CD4-positive, alpha-beta memory T cell (primary cell): ENCODE data around the gene RRP1. TPM values are rescaled to one million over a fixed set of nuclear protein-coding genes. Genes with fewer than 3 reads are reported as not detected.

Experiments
- CTCF ChIA-PET: fragments of 350-600 bp; sonication (Branson Sonifier 250); formaldehyde crosslinking; loops from one replicate; lab custom pipeline; 2021; ENCODE audit warnings: inconsistent platforms; ENCODE audit not compliant: partially characterized antibody; lab: Charles Lee
- POLR2A ChIA-PET: fragments of 350-600 bp; sonication (Branson Sonifier 250); formaldehyde crosslinking; loops from one replicate; lab custom pipeline; 2021; ENCODE audit not compliant: partially characterized antibody; lab: Charles Lee
- DNase-seq, 5 donors: peaks; one replicate each; pipeline versions ENCODE4 v3.0.0 to v3.0.0-alpha.2; 2020 to 2022; ENCODE audit warnings: mixed read lengths in 1 of 5
- H3K27ac ChIP-seq: one replicate; pipeline ENCODE4 v1.7.0; 2013; ENCODE audit warnings: low read depth, low read length
- H3K27me3 ChIP-seq: 2 replicates; pipeline ENCODE4 v1.7.0; 2013; ENCODE audit warnings: mild to moderate bottlenecking, low read length, moderate library complexity; ENCODE audit not compliant: insufficient read depth
- H3K36me3 ChIP-seq: 2 replicates; pipeline ENCODE4 v1.7.0; 2013; ENCODE audit warnings: mild to moderate bottlenecking, low read length, moderate library complexity; ENCODE audit not compliant: insufficient read depth
- H3K4me1 ChIP-seq: 2 replicates; pipeline ENCODE4 v1.7.0; 2013; ENCODE audit warnings: mild to moderate bottlenecking, low read length, moderate library complexity; ENCODE audit not compliant: insufficient read depth
- H3K4me3 ChIP-seq, 2 donors: one replicate each; pipeline ENCODE4 v1.7.0; 2013; ENCODE audit warnings: low read length in 2 of 2, mild to moderate bottlenecking in 1 of 2
- H3K9me3 ChIP-seq, 2 donors: one replicate each; pipeline ENCODE4 v1.7.0; 2013; ENCODE audit warnings: low read length in 2 of 2, control low read depth in 1 of 2; ENCODE audit not compliant: control insufficient read depth in 1 of 2
- H3K27ac Mint-ChIP-seq, 7 donors: one replicate each; pipeline ENCODE4 v1.8.0; 2020 to 2021; ENCODE audit warnings: mixed read lengths in 7 of 7, mild to moderate bottlenecking in 6 of 7, inconsistent platforms in 3 of 7, moderate library complexity in 3 of 7
- H3K27me3 Mint-ChIP-seq, 2 donors: one replicate each; pipeline ENCODE4 v1.8.0; 2020 to 2021; ENCODE audit warnings: mixed read lengths in 2 of 2
- H3K36me3 Mint-ChIP-seq, 2 donors: one replicate each; pipeline ENCODE4 v1.8.0; 2020 to 2021; ENCODE audit warnings: mixed read lengths in 2 of 2, inconsistent platforms in 1 of 2, mild to moderate bottlenecking in 1 of 2
- H3K4me1 Mint-ChIP-seq, 4 donors: one replicate each; pipeline ENCODE4 v1.8.0; 2020 to 2021; ENCODE audit warnings: mixed read lengths in 4 of 4, mild to moderate bottlenecking in 1 of 4
- H3K4me3 Mint-ChIP-seq, 8 donors: one replicate each; pipeline ENCODE4 v1.8.0; 2020 to 2021; ENCODE audit warnings: mixed read lengths in 8 of 8, mild to moderate bottlenecking in 7 of 8, moderate library complexity in 6 of 8, inconsistent platforms in 3 of 8
- H3K9me3 Mint-ChIP-seq, 8 donors: one replicate each; pipeline ENCODE4 v1.8.0; 2020 to 2021; ENCODE audit warnings: mixed read lengths in 8 of 8, mild to moderate bottlenecking in 5 of 8, inconsistent platforms in 3 of 8, moderate library complexity in 1 of 8
- intact Hi-C: fragments of 100-400 bp; cut with micrococcal nuclease; formaldehyde crosslinking; loops from one replicate; pipeline ENCODE4 v1.15.1; 2023
- polyA plus RNA-seq, 2 donors: library from polyadenylated mRNA; unstranded; fragments of 300-500 nt; fragmentation: Illumina TruSeq; gene quantifications; one replicate each; pipeline ENCODE4 v1.2.3, GENCODE V29; 2021
- total RNA-seq, 2 experiments: library from RNA; stranded (reverse); gene quantifications; one replicate each; pipeline ENCODE4 v1.2.3, GENCODE V29; 2021

Gene RRP1
- total and polyA plus RNA-seq, 4 experiments from 2014 or later, result 13.5 to 27.7 (median 23.8) TPM

- Mint-ChIP-seq H3K4me1 (no peaks in the 10 kb centered on the region), H3K27me3 (no peaks in the 10 kb centered on the region), H3K27ac (no peak overlapping the region), H3K9me3 (peaks cover 0 to 3% (median 0%) of the 10 kb centered on the region in 8 donors), H3K36me3 (peaks cover 10 to 38% of the 10 kb centered on the region in 2 donors), H3K4me3 (no peak overlapping the region)
- POLR2A ChIA-PET, result no interaction called here
- H3K36me3 ChIP-seq, result peaks cover 34% of the 10 kb centered on the region
- CTCF ChIA-PET, result no interaction called here
- no peak for DNase-seq
- H3K27me3 ChIP-seq, result no peaks in the 10 kb centered on the region
- intact Hi-C loops, result no loop called here
- H3K4me1 ChIP-seq, result no peaks in the 10 kb centered on the region
- no peak overlapping the region for H3K4me3 ChIP-seq
- no peaks in the 10 kb centered on the region for H3K9me3 ChIP-seq
- no peak overlapping the region for H3K27ac ChIP-seq
These were observed 36.0 kb upstream of the RRP1 start for GRCh38 chr21:43753439-43753799.

GRCh38 chr21:43754948-43755781 lies 34.2 kb upstream of the RRP1 start:
- ChIA-PET CTCF (no interaction called here), POLR2A (no interaction called here)
- Mint-ChIP-seq H3K4me1 (no peaks in the 10 kb centered on the region), H3K27me3 (no peaks in the 10 kb centered on the region), H3K4me3 (no peak overlapping the region), H3K9me3 (peaks cover 0 to 3% (median 0%) of the 10 kb centered on the region in 8 donors), H3K36me3 (peaks cover 10 to 39% of the 10 kb centered on the region in 2 donors), H3K27ac (no peak overlapping the region)
- Histone ChIP-seq H3K4me3 (no peak overlapping the region), H3K9me3 (no peaks in the 10 kb centered on the region), H3K4me1 (no peaks in the 10 kb centered on the region), H3K36me3 (peaks cover 36% of the 10 kb centered on the region), H3K27ac (no peak overlapping the region), H3K27me3 (no peaks in the 10 kb centered on the region)
- DNase-seq, result peak in 1 of 5 donors; percentile 15
- intact Hi-C loops, result no loop called here

DNA sequence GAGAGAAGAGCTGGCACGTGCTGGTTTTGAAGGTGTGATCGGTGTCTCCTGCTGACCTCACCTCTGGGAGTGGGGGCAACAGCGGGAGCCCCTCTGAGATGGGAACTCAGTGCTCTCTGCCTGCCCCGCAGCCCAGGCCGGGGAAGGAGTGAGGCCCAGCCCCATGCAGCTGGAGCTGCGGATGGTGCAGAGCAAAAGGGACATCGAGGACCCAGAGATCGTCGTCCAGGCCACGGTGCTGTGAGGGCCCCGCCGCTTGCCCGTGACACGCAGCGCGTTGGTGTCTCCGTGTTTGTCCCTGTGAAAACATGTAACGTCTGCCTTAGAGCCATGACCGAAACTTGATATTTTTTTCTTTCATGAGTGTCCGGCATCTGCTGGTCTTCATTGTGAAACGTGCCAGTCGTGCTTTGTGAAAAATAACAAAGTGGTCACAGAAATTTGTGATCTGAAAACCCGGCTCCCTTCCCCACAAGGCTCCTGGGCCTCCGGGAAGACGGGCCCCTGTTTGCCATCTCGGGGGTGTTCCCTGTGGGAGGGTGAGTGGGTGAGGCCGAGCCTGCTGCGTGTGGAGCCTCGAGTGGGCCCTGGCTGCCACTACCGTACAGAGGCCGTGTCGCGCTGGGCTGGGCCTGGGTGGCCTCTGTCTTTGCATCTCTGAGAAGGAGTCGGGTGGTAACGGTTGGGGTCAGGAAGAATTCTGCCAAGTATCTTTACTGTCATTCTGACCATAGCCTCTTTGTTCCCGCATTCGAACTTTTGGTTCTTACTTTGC lies 33.4 kb upstream of the RRP1 start:
- Histone ChIP-seq H3K36me3 (peaks cover 36% of the 10 kb centered on the region), H3K9me3 (no peaks in the 10 kb centered on the region), H3K27me3 (no peaks in the 10 kb centered on the region), H3K4me1 (no peaks in the 10 kb centered on the region), H3K4me3 (no peak overlapping the region), H3K27ac (no peak overlapping the region)
- Mint-ChIP-seq H3K4me3 (no peak overlapping the region), H3K27ac (no peak overlapping the region), H3K27me3 (no peaks in the 10 kb centered on the region), H3K4me1 (no peaks in the 10 kb centered on the region), H3K9me3 (no peaks in the 10 kb centered on the region), H3K36me3 (peaks cover 5 to 36% of the 10 kb centered on the region in 2 donors)
- intact Hi-C loops, result no loop called here
- no peak for DNase-seq
- POLR2A ChIA-PET, result no interaction called here
- CTCF ChIA-PET, result no interaction called here

DNA sequence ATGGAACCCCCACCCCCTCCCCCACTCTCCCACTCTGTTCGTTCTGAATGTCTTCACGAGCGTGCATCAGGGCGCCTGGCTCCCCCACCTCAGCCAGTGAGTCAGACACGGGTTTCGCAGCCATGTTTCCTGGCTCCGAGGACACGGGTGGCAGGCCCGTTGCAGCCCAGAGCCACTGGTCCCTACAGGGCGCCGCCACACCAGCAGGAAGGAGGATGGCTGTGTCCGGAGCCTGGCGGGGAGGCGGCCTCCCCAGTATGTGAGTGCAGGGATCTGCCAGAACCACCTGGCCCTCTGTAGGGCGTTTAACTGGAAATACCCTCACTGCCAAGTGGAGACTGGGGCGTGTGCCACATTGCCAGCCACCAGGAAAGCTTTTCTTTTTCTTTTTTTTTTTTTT lies 31.8 kb upstream of the RRP1 start:
- H3K4me3 ChIP-seq, result no peak overlapping the region
- Mint-ChIP-seq H3K36me3 (peaks cover 5 to 34% of the 10 kb centered on the region in 2 donors), H3K27me3 (no peaks in the 10 kb centered on the region), H3K9me3 (no peaks in the 10 kb centered on the region), H3K4me1 (no peaks in the 10 kb centered on the region), H3K27ac (no peak overlapping the region), H3K4me3 (no peak overlapping the region)
- ChIA-PET CTCF (interaction anchor here (1.0 kb wide), 1 partner anchor 12 kb away, joined by 5 read pairs; no protein-coding TSS in a partner anchor), POLR2A (interaction anchor here (1.1 kb wide), 1 partner anchor 32 kb away, joined by 3 read pairs; the partner anchor contains the start of gene RRP1)
- no peaks in the 10 kb centered on the region for H3K27me3 ChIP-seq
- peaks cover 36% of the 10 kb centered on the region for H3K36me3 ChIP-seq
- DNase-seq, result peak in 1 of 5 donors; percentile 9
- H3K4me1 ChIP-seq, result no peaks in the 10 kb centered on the region
- no peak overlapping the region for H3K27ac ChIP-seq
- intact Hi-C loops, result no loop called here
- H3K9me3 ChIP-seq, result no peaks in the 10 kb centered on the region

DNA sequence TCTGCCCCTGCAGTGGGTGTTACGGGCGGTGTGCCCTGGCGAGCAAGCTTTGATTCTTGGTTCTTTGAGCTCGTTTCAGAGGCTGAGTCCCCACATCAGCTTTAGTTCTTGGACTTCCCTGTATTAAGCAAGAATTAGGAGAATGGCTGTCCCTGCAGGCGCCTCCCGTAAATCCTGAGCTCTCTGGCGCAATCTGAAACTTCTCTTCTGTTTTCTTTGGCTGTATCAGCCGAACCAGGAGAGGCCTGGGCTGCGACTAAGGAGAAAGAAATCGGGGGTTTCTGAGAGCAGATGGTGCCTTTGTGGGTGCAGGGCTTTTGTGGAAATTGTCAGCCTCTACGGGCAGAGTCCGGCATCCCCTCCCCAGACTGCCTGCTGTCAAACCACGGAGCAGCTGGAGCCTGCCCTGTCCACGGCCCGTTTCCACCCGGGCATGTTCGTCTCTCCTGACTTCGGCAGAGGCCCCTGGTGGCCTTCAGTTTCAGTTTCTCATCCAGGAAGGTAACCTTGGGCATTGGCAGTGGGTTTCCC lies 31.2 kb upstream of the RRP1 start:
- H3K27me3 Mint-ChIP-seq, result no peaks in the 10 kb centered on the region
- no peaks in the 10 kb centered on the region for H3K27me3 ChIP-seq
- DNase-seq, result no peak
- H3K4me1 Mint-ChIP-seq, result no peaks in the 10 kb centered on the region
- CTCF ChIA-PET, result no interaction called here
- intact Hi-C loops, result no loop called here
- H3K36me3 ChIP-seq, result peaks cover 33% of the 10 kb centered on the region
- POLR2A ChIA-PET, result no interaction called here
- peaks cover 5 to 31% of the 10 kb centered on the region in 2 donors for H3K36me3 Mint-ChIP-seq
- no peaks in the 10 kb centered on the region for H3K4me1 ChIP-seq
- no peak overlapping the region for H3K27ac ChIP-seq
- H3K27ac Mint-ChIP-seq, result no peak overlapping the region
- H3K4me3 ChIP-seq, result no peak overlapping the region
- no peaks in the 10 kb centered on the region for H3K9me3 ChIP-seq
- H3K9me3 Mint-ChIP-seq, result no peaks in the 10 kb centered on the region
- H3K4me3 Mint-ChIP-seq, result no peak overlapping the region

GRCh38 chr21:43758811-43759210 lies 30.6 kb upstream of the RRP1 start:
- Mint-ChIP-seq H3K27ac (peak overlapping the region in 1 of 7 donors; percentile 32), H3K36me3 (peaks cover 2 to 28% of the 10 kb centered on the region in 2 donors), H3K4me3 (no peak overlapping the region), H3K27me3 (no peaks in the 10 kb centered on the region), H3K9me3 (no peaks in the 10 kb centered on the region), H3K4me1 (no peaks in the 10 kb centered on the region)
- Histone ChIP-seq H3K9me3 (no peaks in the 10 kb centered on the region), H3K4me3 (no peak overlapping the region), H3K27me3 (no peaks in the 10 kb centered on the region), H3K4me1 (no peaks in the 10 kb centered on the region), H3K36me3 (peaks cover 27% of the 10 kb centered on the region), H3K27ac (no peak overlapping the region)
- peak in 1 of 5 donors; percentile 24 for DNase-seq
- intact Hi-C loops, result no loop called here
- ChIA-PET POLR2A (no interaction called here), CTCF (no interaction called here)

DNA sequence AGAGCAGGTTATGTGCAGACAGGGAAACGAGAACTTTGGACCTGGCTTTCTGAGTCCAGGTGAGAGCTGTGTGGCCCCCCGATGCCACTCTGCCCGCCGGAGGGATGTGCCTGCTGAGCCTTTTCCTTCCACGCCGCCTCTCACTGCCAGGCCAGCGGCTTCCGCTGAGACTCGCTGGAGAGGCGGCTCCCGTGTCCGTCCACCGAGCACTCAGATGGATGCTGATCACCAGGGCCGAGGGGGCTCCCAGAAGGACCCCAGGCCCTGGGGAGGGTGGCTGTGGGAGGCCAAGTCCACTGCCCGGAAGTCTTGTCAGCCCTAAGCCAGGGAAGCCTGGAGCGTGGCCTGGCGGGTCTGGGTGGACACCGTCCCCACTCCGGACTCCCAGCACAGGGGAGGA lies 29.7 kb upstream of the RRP1 start:
- intact Hi-C loops, result no loop called here
- Mint-ChIP-seq H3K27me3 (no peaks in the 10 kb centered on the region), H3K4me1 (no peaks in the 10 kb centered on the region), H3K9me3 (no peaks in the 10 kb centered on the region), H3K4me3 (no peak overlapping the region), H3K27ac (no peak overlapping the region), H3K36me3 (peaks cover 0 to 23% of the 10 kb centered on the region in 2 donors)
- no peaks in the 10 kb centered on the region for H3K4me1 ChIP-seq
- ChIA-PET POLR2A (no interaction called here), CTCF (no interaction called here)
- H3K9me3 ChIP-seq, result no peaks in the 10 kb centered on the region
- H3K27me3 ChIP-seq, result no peaks in the 10 kb centered on the region
- no peak overlapping the region for H3K27ac ChIP-seq
- no peak overlapping the region for H3K4me3 ChIP-seq
- H3K36me3 ChIP-seq, result peaks cover 20% of the 10 kb centered on the region
- no peak for DNase-seq
